Peyer's patch (tissue), 4 donors: Measurements from ENCODE around the gene RNF182.

Experiments
- POLR2A ChIP-seq, 2 donors: fragments of 450-650 bp; IDR thresholded peaks; one replicate each; pipeline ENCODE4 v1.5.1; 2017; ENCODE audit warnings: antibody characterized with exemption in 2 of 2, mild to moderate bottlenecking in 2 of 2, moderate library complexity in 2 of 2
- TF ChIP-seq, protein P1 (sequence below), 6 experiments: fragments of 450-650 bp in 4 of 6; fragments of 200-600 bp in 2 of 6; sonication (generic) in 1 of 6; IDR thresholded peaks; one replicate each; pipeline ENCODE4 v1.5.1; 2017 to 2019; ENCODE audit warnings: antibody characterized with exemption in 6 of 6, mild to moderate bottlenecking in 3 of 6, moderate library complexity in 1 of 6

- TF ChIP-seq, protein P1, sequence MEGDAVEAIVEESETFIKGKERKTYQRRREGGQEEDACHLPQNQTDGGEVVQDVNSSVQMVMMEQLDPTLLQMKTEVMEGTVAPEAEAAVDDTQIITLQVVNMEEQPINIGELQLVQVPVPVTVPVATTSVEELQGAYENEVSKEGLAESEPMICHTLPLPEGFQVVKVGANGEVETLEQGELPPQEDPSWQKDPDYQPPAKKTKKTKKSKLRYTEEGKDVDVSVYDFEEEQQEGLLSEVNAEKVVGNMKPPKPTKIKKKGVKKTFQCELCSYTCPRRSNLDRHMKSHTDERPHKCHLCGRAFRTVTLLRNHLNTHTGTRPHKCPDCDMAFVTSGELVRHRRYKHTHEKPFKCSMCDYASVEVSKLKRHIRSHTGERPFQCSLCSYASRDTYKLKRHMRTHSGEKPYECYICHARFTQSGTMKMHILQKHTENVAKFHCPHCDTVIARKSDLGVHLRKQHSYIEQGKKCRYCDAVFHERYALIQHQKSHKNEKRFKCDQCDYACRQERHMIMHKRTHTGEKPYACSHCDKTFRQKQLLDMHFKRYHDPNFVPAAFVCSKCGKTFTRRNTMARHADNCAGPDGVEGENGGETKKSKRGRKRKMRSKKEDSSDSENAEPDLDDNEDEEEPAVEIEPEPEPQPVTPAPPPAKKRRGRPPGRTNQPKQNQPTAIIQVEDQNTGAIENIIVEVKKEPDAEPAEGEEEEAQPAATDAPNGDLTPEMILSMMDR (IDR thresholded peaks at IDR 0.05) = no peak
- TF ChIP-seq POLR2A (IDR thresholded peaks at IDR 0.05) = no peak
Observed at GRCh38 chr6:13902922-13903321, 21.8 kb upstream of the RNF182 start.
